Suprapubic skin (tissue), 4 donors: ENCODE results near the gene TRAPPC3. TPM values are rescaled to one million over a fixed set of nuclear protein-coding genes. Genes with fewer than 3 reads are reported as not detected.

Source experiments
- DNase-seq, 2 donors: peaks; one replicate each; pipeline ENCODE4 v3.0.0-alpha.2; 2019; ENCODE audit warnings: low spot score in 2 of 2
- H3K27ac ChIP-seq: fragments of 200-600 bp; sonication (generic); one replicate; pipeline ENCODE4 v1.5.1; 2019
- H3K27me3 ChIP-seq: fragments of 200-600 bp; sonication (generic); one replicate; pipeline ENCODE4 v1.5.1; 2019
- H3K36me3 ChIP-seq: fragments of 200-600 bp; sonication (generic); one replicate; pipeline ENCODE4 v1.5.1; 2019
- H3K4me1 ChIP-seq: fragments of 200-600 bp; sonication (generic); one replicate; pipeline ENCODE4 v1.5.1; 2019
- H3K4me3 ChIP-seq: fragments of 200-600 bp; sonication (generic); one replicate; pipeline ENCODE4 v1.5.1; 2019; ENCODE audit warnings: mild to moderate bottlenecking
- H3K9me3 ChIP-seq: fragments of 200-600 bp; sonication (generic); one replicate; pipeline ENCODE4 v1.5.1; 2019
- CTCF ChIP-seq, 2 donors: fragments of 200-600 bp in 1 of 2; fragments of 450-650 bp in 1 of 2; sonication (generic) in 1 of 2; IDR thresholded peaks; one replicate each; pipeline ENCODE4 v1.5.1; 2016 to 2019; ENCODE audit warnings: antibody characterized with exemption in 2 of 2, mild to moderate bottlenecking in 1 of 2, moderate library complexity in 1 of 2
- EP300 ChIP-seq: sonication (generic); formaldehyde crosslinking; IDR thresholded peaks from one replicate; pipeline ENCODE4 v1.6.1; 2017; ENCODE audit warnings: antibody characterized with exemption
- POLR2A ChIP-seq, 2 donors: fragments of 450-650 bp; IDR thresholded peaks; one replicate each; pipeline ENCODE4 v1.6.1; 2017; ENCODE audit warnings: antibody characterized with exemption in 2 of 2, mild to moderate bottlenecking in 2 of 2, moderate library complexity in 2 of 2
- POLR2AphosphoS5 ChIP-seq, 3 donors: sonication (generic); formaldehyde crosslinking; IDR thresholded peaks; one replicate each; pipeline ENCODE4 v1.6.1; 2017; ENCODE audit warnings: antibody characterized with exemption in 3 of 3
- WGBS: methylation state at CpG from one replicate; pipeline ENCODE4 v1.1.5; 2018; 5-methylcytosine and 5-hydroxymethylcytosine counted together
- total RNA-seq, 4 donors: library from RNA; depleted of rRNA; stranded (reverse); fragments of >200 nt; gene quantifications; one replicate each; pipeline ENCODE4 v1.1.0, GENCODE V29; 2016

TRAPPC3 gene
- total RNA-seq, 4 donors from 2014 or later: 68.7 to 111 (median 97.5) TPM

DNA sequence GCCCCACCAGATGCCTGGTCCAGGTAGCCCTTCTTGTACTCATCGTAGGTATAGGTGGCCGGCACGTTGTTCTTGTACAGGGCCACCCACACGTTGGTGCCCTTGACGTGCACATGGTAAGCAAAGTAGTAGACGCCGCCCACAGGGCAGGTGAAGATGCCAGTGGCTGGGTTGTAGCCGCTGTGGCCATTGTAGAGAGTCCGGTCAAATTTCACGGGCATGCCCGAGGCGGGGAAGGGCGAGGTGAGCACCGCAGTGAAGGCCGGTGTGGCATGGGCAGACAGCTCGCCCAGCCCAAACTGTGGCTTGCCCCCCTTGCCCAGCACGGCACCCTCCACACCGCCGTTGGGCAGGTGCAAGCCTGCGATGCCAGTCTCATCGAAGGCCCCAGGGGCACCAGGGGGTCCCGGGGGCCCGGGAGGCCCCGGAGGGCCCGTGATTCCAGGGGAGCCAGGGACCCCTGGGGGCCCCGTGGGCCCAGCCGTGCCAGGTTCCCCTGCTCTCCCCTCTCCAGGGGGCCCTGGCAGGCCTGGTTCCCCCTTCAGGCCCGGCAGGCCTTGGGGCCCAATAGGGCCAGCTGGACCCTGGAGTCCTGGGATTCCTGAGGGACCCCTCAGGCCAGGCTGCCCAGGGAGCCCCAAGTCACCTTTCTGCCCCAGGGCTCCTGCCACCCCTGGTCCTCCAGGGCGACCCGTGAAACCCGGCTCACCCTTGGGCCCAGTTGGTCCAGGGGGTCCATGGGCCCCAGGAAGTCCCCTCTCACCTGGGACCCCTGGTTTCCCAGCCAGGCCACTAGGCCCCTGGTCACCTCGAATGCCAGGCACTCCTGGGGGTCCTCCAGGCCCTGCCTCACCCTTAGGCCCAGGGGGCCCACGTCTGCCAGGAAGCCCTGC, 51.3 kb downstream of the TRAPPC3 start:
- no peak overlapping the region for H3K4me3 ChIP-seq
- H3K9me3 ChIP-seq: no peaks in the 10 kb centered on the region
- no peaks in the 10 kb centered on the region for H3K27me3 ChIP-seq
- TF ChIP-seq POLR2A (IDR thresholded peaks at IDR 0.05) (no peak), CTCF (IDR thresholded peaks at IDR 0.05) (no peak), EP300 (no peak), POLR2AphosphoS5 (IDR thresholded peaks at IDR 0.05) (no peak)
- H3K36me3 ChIP-seq: peaks cover 17% of the 10 kb centered on the region
- H3K27ac ChIP-seq: no peak overlapping the region
- peaks cover 26% of the 10 kb centered on the region for H3K4me1 ChIP-seq
- WGBS: 93% methylated on average over 21 of the region's 33 CpGs
- peak in 1 of 2 donors; percentile 65 for DNase-seq

GRCh38 chr1:36096500-36097432, 52.5 kb downstream of the TRAPPC3 start:
- H3K27ac ChIP-seq: peak overlapping the region; percentile 39
- no peak for DNase-seq
- no peak for TF ChIP-seq EP300
- no peak for TF ChIP-seq POLR2AphosphoS5 (IDR thresholded peaks at IDR 0.05)
- TF ChIP-seq CTCF (IDR thresholded peaks at IDR 0.05): peak in 1 of 2 donors; percentile 21

GRCh38 chr1:36095760-36096405, 53.4 kb downstream of the TRAPPC3 start:
- Histone ChIP-seq H3K4me3 (no peak overlapping the region), H3K27ac (peak overlapping the region; percentile 39), H3K27me3 (no peaks in the 10 kb centered on the region), H3K4me1 (peaks cover 31% of the 10 kb centered on the region), H3K9me3 (no peaks in the 10 kb centered on the region), H3K36me3 (peaks cover 32% of the 10 kb centered on the region)
- no peak for DNase-seq
- WGBS: 78% methylated on average over 7 of the region's 15 CpGs
- TF ChIP-seq EP300 (no peak), CTCF (IDR thresholded peaks at IDR 0.05) (no peak), POLR2AphosphoS5 (IDR thresholded peaks at IDR 0.05) (no peak), POLR2A (IDR thresholded peaks at IDR 0.05) (no peak)

More at GRCh38 chr1:36096500-36097432, 52.5 kb downstream of the TRAPPC3 start:
- H3K27me3 ChIP-seq: no peaks in the 10 kb centered on the region
- peaks cover 28% of the 10 kb centered on the region for H3K36me3 ChIP-seq
- H3K4me1 ChIP-seq: peaks cover 28% of the 10 kb centered on the region
- no peaks in the 10 kb centered on the region for H3K9me3 ChIP-seq
- 77% methylated on average over 15 of the region's 16 CpGs for WGBS
- H3K4me3 ChIP-seq: no peak overlapping the region

DNA sequence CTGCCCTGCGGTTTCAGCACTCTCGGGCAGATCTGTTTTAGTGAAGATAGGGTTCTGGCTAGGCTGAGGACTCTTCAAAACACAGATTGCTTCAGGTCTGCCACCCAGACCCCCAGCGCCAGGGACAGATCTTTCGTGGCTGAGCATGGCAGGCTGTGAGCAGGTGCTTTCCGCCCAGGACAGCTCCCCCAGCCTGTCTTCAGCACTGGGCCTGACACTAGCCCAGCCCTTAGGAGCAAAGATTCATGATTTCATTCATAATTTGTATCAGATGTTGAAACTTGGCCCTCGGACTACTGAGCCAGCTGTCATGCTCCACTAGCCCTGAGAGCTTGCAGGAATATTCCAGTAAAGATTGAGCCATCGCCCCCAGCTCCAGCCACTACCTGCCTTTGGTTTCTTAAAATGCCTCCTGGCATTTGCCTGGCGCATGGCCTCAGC, 54.6 kb downstream of the TRAPPC3 start:
- Histone ChIP-seq H3K4me1 (peaks cover 33% of the 10 kb centered on the region), H3K27me3 (no peaks in the 10 kb centered on the region), H3K27ac (peak overlapping the region; percentile 14), H3K4me3 (no peak overlapping the region), H3K9me3 (no peaks in the 10 kb centered on the region), H3K36me3 (peaks cover 32% of the 10 kb centered on the region)
- TF ChIP-seq EP300 (no peak), CTCF (IDR thresholded peaks at IDR 0.05) (no peak)
- DNase-seq: peak; percentile 46 to 80
- WGBS: 64% methylated on average over 8 of the region's 8 CpGs
